Measurements from ENCODE around the gene NOC2L. TPM values are rescaled to one million over a fixed set of nuclear protein-coding genes. Genes with fewer than 3 reads are reported as not detected.
A peak's percentile ranks its signal among the peaks of the same experiment; 100 is the strongest.
"Not testable (repeated sequence)": the region's sequence is repeated elsewhere in the genome, so short reads cannot be mapped to it uniquely, and the experiment has no call there.

NOC2L gene
- total RNA-seq, 2 donors from 2014 or later: 29.5 to 38.8 TPM

GRCh38 chr1:993379-993995 lies 34.4 kb upstream of the NOC2L start:
- H3K36me3 ChIP-seq: no peaks in the 10 kb centered on the region
- H3K4me1 ChIP-seq: peaks cover 0 to 10% of the 10 kb centered on the region in 2 donors
- H3K9me3 ChIP-seq: peaks cover 0 to 11% of the 10 kb centered on the region in 2 donors
- no peak overlapping the region for H3K27ac ChIP-seq
- H3K4me3 ChIP-seq: no peak overlapping the region
- no peaks in the 10 kb centered on the region for H3K27me3 ChIP-seq
- no peak for DNase-seq (ENCODE audit: low spot score)
- no peak for TF ChIP-seq CTCF (IDR thresholded peaks at IDR 0.05)

- H3K36me3 ChIP-seq: no peaks in the 10 kb centered on the region
- H3K27me3 ChIP-seq: no peaks in the 10 kb centered on the region
- no peaks in the 10 kb centered on the region for H3K4me1 ChIP-seq
- no peak overlapping the region for H3K4me3 ChIP-seq
- TF ChIP-seq CTCF (IDR thresholded peaks at IDR 0.05): no peak
- no peak for DNase-seq (ENCODE audit: low spot score)
- H3K27ac ChIP-seq: no peak overlapping the region
- peaks cover 0 to 11% of the 10 kb centered on the region in 2 donors for H3K9me3 ChIP-seq
Measured at GRCh38 chr1:992362-992761, 33.3 kb upstream of the NOC2L start.

- H3K36me3 ChIP-seq: no peaks in the 10 kb centered on the region
- DNase-seq (ENCODE audit: low spot score): no peak
- H3K4me3 ChIP-seq: no peak overlapping the region
- no peak overlapping the region for H3K27ac ChIP-seq
- H3K9me3 ChIP-seq: peaks cover 0 to 11% of the 10 kb centered on the region in 2 donors
- no peak for TF ChIP-seq CTCF (IDR thresholded peaks at IDR 0.05)
- no peaks in the 10 kb centered on the region for H3K27me3 ChIP-seq
- no peaks in the 10 kb centered on the region for H3K4me1 ChIP-seq
Measured at GRCh38 chr1:991895-992294, 32.8 kb upstream of the NOC2L start.

GRCh38 chr1:991275-991674 lies 32.2 kb upstream of the NOC2L start:
- H3K27ac ChIP-seq; H3K27me3 ChIP-seq; H3K36me3 ChIP-seq; H3K4me1 ChIP-seq; H3K4me3 ChIP-seq; DNase-seq (ENCODE audit: low spot score): not testable (repeated sequence)
- peaks cover 0 to 11% of the 10 kb centered on the region in 2 donors for H3K9me3 ChIP-seq

GRCh38 chr1:988061-988460 lies 29.0 kb upstream of the NOC2L start:
- not testable (repeated sequence) for DNase-seq (ENCODE audit: low spot score); H3K27ac ChIP-seq; H3K36me3 ChIP-seq; H3K27me3 ChIP-seq; H3K4me3 ChIP-seq; H3K4me1 ChIP-seq
- H3K9me3 ChIP-seq: peaks cover 0 to 11% of the 10 kb centered on the region in 2 donors

- Histone ChIP-seq H3K4me3 (no peak overlapping the region), H3K27ac (no peak overlapping the region), H3K9me3 (no peaks in the 10 kb centered on the region), H3K27me3 (no peaks in the 10 kb centered on the region), H3K36me3 (no peaks in the 10 kb centered on the region), H3K4me1 (peaks cover 0 to 23% of the 10 kb centered on the region in 2 donors)
- TF ChIP-seq CTCF (IDR thresholded peaks at IDR 0.05): no peak
- DNase-seq (ENCODE audit: low spot score): no peak
Measured at GRCh38 chr1:985126-985525, 26.1 kb upstream of the NOC2L start.

GRCh38 chr1:984476-984814 lies 25.4 kb upstream of the NOC2L start:
- H3K4me1 ChIP-seq: peaks cover 0 to 30% of the 10 kb centered on the region in 2 donors
- no peaks in the 10 kb centered on the region for H3K9me3 ChIP-seq
- H3K4me3 ChIP-seq: peak overlapping the region in 1 of 2 donors; percentile 25
- H3K27ac ChIP-seq: peak overlapping the region in 1 of 2 donors; percentile 91
- peak; percentile 5 to 6 for TF ChIP-seq CTCF (IDR thresholded peaks at IDR 0.05)
- DNase-seq (ENCODE audit: low spot score): no peak
- no peaks in the 10 kb centered on the region for H3K27me3 ChIP-seq
- H3K36me3 ChIP-seq: peaks cover 4% of the 10 kb centered on the region

Data from right atrium auricular region (tissue), 2 donors.